ENCODE results near the gene OSBPL6.
A peak's percentile ranks its signal among the peaks of the same experiment; 100 is the strongest.
"Not testable (repeated sequence)": the region's sequence is repeated elsewhere in the genome, so short reads cannot be mapped to it uniquely, and the experiment has no call there.

The OSBPL6 gene

GRCh38 chr2:178193823-178194599, at the start of gene OSBPL6:
Gene OSBPL6 (plus strand): TSS chr2:178194512. CDS start chr2:178306185, 111,673 bp downstream.
- DNase-seq, result peak; percentile 86

DNA sequence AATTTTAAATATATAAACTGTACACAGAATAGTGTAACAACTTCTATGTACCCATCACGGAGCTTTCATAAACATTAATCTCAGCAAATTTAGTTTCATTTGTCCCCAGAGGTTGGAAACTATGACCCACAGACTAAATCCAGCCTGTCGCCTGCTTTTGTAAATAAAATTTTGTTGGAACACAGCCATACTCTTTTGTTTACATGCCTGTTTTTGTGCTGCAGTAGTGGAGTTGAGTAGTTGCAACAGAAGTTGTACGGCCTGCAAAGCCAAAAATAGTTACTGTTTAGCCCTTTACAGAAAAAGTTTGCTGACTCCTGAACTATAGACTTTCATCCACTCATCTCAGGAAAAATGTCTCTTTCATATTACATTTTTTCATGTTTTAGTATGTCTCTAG, 42.3 kb upstream of the OSBPL6 start:
- no peak for DNase-seq

- DNase-seq, result no peak
Measured at GRCh38 chr2:178152542-178152941, 41.8 kb upstream of the OSBPL6 start.

GRCh38 chr2:178152977-178153376, 41.3 kb upstream of the OSBPL6 start:
- DNase-seq, result no peak

DNA sequence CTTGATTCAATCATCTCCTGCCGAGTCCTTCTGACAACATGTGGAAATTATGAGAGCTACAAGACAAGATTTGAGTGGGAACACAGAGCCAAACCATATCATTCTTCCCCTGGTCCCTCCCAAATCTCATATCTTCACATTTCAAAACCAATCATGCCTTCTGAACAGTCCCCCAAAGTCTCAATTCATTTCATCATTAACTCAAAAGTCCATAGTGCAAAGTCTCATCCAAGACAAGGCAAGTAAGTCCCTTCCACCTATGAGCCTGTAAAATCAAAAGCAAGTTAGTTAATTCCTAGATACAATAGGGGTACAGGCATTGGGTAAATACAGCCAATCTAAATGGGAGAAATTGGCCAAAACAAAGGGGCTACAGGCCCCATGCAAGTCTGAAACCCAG, 40.4 kb upstream of the OSBPL6 start:
- DNase-seq, result not testable (repeated sequence)

GRCh38 chr2:178155524-178155923, 38.8 kb upstream of the OSBPL6 start:
- no peak for DNase-seq

DNA sequence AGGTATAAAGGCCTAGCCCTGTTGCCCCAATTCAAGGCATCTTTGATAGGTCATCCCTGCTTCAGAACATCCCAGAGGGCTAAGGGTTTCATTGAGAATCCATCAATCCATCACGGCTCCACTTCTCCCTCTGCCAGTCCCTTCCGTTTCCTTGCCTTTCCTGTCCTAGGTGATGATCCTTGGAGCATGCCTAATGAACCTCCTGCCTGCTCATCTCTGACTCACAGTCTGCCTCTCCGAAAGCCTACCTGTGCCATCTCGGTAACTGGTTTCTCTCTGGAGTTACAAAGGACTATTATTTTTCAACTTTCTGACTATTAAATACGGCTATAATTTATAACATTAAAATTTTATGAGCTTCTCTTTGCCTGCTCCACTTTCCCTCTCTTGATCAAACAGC, 36.7 kb upstream of the OSBPL6 start:
- no peak for DNase-seq

GRCh38 chr2:178159966-178160365, 34.3 kb upstream of the OSBPL6 start:
- DNase-seq, result no peak

DNA sequence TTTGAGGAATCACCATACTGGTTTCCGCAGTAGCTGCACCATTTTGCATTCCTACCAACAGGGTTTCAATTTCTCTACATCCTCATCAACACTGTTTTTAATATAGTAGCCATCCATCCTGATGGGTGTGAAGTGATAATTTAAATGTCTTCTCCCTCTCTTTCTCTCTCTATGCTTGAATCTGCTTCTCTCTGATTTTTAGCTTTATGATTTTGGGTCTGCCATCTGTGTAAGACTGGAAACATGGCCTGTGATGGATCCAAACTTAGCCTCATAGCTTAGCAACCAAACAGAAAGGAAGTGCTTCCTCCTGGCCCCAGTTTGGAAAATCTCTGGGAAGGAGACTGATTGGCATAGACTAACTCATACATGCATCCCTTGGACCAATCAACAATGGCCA, 33.7 kb upstream of the OSBPL6 start:
- DNase-seq, result no peak

- no peak for DNase-seq
Measured at GRCh38 chr2:178163395-178163794, 30.9 kb upstream of the OSBPL6 start.

- no peak for DNase-seq
Measured at GRCh38 chr2:178163911-178164310, 30.4 kb upstream of the OSBPL6 start.

DNA sequence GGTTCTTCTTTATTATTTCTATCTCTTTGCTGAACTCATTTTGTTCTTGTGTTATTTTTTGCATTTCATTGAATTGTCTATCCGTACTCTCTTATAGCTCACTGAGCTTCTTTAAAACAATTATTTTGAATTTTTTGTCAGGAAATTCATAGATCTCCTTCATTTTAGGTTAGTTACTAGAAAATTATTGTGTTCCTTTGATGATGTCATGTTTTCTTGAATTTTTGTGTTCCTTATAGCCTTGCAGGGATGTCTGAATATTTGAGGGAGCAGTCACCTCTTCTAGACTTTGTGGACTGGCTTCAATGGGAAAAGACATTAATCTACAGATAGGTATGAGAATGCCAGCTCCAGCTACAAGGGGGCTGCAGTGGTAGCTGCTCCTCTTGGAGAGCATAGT, 20.7 kb upstream of the OSBPL6 start:
- no peak for DNase-seq

- DNase-seq, result no peak
Measured at GRCh38 chr2:178177066-178177679, 17.1 kb upstream of the OSBPL6 start.

DNA sequence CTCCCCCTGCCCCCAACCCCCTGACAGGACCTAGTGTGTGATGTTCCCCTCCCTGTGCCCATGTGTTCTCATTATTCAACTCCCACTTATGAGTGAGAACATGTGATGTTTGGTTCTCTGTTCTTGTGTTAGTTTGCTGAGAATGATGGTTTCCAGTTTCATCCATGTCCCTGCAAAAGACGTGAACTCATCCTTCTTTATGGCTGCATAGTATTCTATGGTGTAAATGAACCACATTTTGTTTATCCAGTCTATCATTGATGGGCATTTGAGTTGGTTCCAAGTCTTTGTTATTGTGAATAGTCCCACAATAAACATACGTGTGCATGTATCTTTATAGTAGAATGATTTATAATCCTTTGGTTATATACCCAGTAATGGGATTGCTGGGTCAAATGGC, 13.7 kb upstream of the OSBPL6 start:
- not testable (repeated sequence) for DNase-seq

- no peak for DNase-seq
Measured at GRCh38 chr2:178187861-178188260, 6.5 kb upstream of the OSBPL6 start.

DNA sequence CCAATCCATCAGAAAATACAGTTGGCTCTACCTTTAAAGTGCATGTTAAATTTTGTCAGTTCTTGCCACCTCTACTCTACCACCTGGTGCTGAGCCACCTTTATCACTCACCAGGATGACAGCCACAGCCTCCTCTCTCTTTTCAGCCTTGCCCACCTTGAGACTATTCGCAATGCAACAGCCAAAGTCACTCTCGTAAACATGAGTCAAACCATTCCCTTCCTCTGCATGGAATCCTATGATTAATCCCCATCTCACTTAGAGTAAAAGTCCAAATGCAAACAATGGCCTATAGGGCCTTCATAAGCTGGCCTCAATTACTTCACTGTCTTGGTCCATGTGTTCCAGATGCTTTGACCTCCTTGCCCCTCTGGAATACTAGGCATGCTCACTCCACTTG, 5.8 kb upstream of the OSBPL6 start:
- DNase-seq, result no peak

- peak; percentile 29 for DNase-seq
Measured at GRCh38 chr2:178191004-178191508, 3.3 kb upstream of the OSBPL6 start.

GRCh38 chr2:178191511-178191910, 2.8 kb upstream of the OSBPL6 start:
- DNase-seq, result no peak

- no peak for DNase-seq
Measured at GRCh38 chr2:178193496-178193822, 853 bp upstream of the OSBPL6 start.

DNA sequence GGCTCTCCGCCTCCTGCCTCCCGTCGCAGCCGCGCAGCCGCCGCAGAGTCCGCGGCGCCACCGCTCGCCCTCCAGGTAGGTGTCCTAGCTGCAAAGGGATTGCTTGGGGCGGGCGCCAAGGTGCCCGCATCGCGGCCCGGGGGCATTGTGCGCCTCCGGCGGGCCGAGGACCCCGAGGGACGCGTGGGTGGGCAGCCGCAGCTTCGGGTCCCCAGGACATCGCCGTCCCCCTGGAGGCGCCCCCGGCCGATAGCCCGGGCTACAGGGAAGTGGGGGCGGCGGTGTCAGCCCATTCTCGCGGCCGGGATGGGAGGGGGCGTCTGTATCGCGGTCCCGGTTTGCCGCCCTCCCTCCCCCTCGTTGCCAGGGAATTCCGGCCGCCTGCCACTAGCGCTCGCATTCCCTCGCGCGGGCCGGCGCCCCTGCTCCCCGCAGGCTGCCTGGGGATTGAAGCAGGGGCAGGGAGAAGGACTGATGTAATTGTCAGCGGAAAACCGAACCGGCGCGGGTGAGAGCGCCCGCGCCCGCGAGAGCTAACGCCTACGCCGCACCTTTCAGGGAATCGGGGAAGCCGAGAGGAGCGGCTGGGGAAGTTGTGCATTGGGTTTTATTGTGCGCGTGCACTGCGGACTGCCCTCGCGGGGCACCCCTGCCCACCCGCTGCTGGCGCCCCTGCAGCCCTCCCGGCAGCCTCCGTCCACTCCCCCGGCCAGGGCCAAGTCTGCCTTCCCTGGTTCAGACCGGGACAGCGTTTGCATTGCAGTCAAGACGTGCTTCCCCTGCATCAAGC, 483 bp downstream of the OSBPL6 start:
- DNase-seq, result peak; percentile 24

- DNase-seq, result no peak
Measured at GRCh38 chr2:178195390-178196166, 1.3 kb downstream of the OSBPL6 start.

DNA sequence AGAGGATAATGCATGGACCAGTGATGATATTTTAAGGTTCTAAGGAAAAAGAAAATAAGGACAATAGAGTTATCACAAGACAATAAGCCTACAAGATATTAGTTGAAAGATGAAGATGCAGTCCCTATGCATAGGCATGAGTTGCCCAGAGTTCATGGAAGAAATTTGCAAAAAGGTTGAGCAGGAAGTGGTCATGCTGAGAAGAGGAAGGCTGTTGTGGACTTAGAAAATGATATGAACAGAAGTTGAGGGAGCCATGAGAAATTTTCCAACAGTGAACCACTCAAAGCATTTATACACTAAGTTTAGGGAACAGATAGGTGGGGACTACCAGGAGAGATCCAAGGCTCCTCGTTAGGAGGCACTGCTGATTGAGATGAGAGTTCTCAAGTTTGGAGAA, 3.5 kb downstream of the OSBPL6 start:
- no peak for DNase-seq

DNA sequence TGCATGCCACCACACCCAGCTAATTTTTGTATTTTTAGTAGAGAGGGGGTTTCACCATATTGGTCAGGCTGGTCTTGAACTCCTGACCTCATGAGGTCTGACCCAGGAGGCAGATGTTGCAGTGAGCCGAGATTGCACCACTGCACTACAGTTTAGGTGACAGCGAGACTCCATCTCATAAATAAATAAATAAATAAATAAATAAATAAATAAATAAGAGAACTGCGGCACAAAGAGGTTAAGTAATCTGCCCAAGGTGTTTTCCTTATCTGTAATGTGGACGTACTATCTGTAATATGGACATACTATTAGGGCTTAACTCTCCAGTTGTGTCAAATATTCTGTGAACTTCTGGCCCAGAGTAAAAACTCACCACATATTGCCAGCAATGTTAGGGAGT, 4.1 kb downstream of the OSBPL6 start:
- DNase-seq, result not testable (repeated sequence)

Data from hematopoietic multipotent progenitor cell treated with erythropoietin and hydrocortisone succinate and interleukin-3 and kit ligand, for 6 days (in vitro differentiated cells).